Activated naive CD4-positive, alpha-beta T cell treated with anti-CD3 and anti-CD28 coated beads for 36 hours (primary cell): ENCODE measurements around the gene PRDM1. TPM values are rescaled to one million over a fixed set of nuclear protein-coding genes. Genes with fewer than 3 reads are reported as not detected.

Source experiments
- CTCF ChIA-PET: fragments of 350-600 bp; sonication (Branson Sonifier 250); formaldehyde crosslinking; loops from one replicate; lab custom pipeline; 2021; ENCODE audit warnings: antibody characterized with exemption; lab: Charles Lee
- DNase-seq: peaks from one replicate; pipeline ENCODE4 v3.0.0-alpha.2; 2020
- H3K27ac Mint-ChIP-seq: one replicate; pipeline ENCODE4 v1.8.0; 2021; ENCODE audit warnings: mild to moderate bottlenecking, mixed read lengths
- H3K27me3 Mint-ChIP-seq: one replicate; pipeline ENCODE4 v1.8.0; 2021; ENCODE audit warnings: low read depth, mixed read lengths
- H3K36me3 Mint-ChIP-seq: one replicate; pipeline ENCODE4 v1.8.0; 2021; ENCODE audit warnings: low read depth, mixed read lengths
- H3K4me1 Mint-ChIP-seq: one replicate; pipeline ENCODE4 v1.8.0; 2021; ENCODE audit warnings: low read depth, mixed read lengths
- H3K4me3 Mint-ChIP-seq: one replicate; pipeline ENCODE4 v1.8.0; 2021; ENCODE audit warnings: mild to moderate bottlenecking, moderate library complexity, mixed read lengths
- H3K9me3 Mint-ChIP-seq: one replicate; pipeline ENCODE4 v1.8.0; 2021; ENCODE audit warnings: mixed read lengths
- intact Hi-C: fragments of 100-400 bp; cut with micrococcal nuclease; formaldehyde crosslinking; loops from one replicate; pipeline ENCODE4 v1.15.1; 2023
- total RNA-seq, 2 experiments: library from RNA; stranded (reverse); gene quantifications; one replicate each; pipeline ENCODE4 v1.2.3, GENCODE V29; 2021

PRDM1 gene
- total RNA-seq, 2 experiments from 2014 or later: 3.4 to 4.0 TPM

- Mint-ChIP-seq H3K4me3 (no peak overlapping the region), H3K36me3 (no peaks in the 10 kb centered on the region), H3K9me3 (no peaks in the 10 kb centered on the region), H3K27ac (no peak overlapping the region), H3K27me3 (no peaks in the 10 kb centered on the region), H3K4me1 (no peaks in the 10 kb centered on the region)
- CTCF ChIA-PET: no interaction called here
- intact Hi-C loops: no loop called here
- DNase-seq: no peak
Observed at GRCh38 chr6:106076139-106076538, 10.0 kb upstream of the PRDM1 start.

GRCh38 chr6:106077170-106077569 is 9.0 kb upstream of the PRDM1 start:
- DNase-seq: no peak
- intact Hi-C loops: no loop called here
- H3K27me3 Mint-ChIP-seq: no peaks in the 10 kb centered on the region
- no peaks in the 10 kb centered on the region for H3K36me3 Mint-ChIP-seq
- H3K4me1 Mint-ChIP-seq: no peaks in the 10 kb centered on the region
- CTCF ChIA-PET: no interaction called here
- H3K4me3 Mint-ChIP-seq: no peak overlapping the region
- no peaks in the 10 kb centered on the region for H3K9me3 Mint-ChIP-seq
- H3K27ac Mint-ChIP-seq: no peak overlapping the region

DNA sequence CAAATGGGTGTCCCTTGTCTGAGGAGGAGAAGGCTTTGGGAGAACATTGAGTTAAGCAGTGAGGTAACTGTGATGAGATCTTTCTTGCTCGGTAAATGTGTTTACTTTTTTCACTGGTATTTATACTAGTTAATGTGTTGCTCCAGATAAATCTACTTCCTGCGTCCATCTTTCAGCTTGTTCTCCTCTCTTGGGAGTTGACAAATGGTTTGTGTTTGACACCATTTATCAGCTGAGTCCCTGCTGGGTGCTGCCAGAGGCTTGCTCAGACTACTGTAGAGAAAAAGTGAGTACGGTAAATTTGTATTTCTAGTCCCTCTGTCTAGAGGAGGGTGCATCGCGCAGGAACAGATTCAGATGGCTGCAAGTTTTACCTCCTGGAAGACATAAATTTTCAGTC is 8.3 kb upstream of the PRDM1 start:
- H3K27ac Mint-ChIP-seq: no peak overlapping the region
- peaks cover 5% of the 10 kb centered on the region for H3K4me1 Mint-ChIP-seq
- CTCF ChIA-PET: interaction anchor here (0.5 kb wide), 1 partner anchor 139 kb away, joined by 3 read pairs; no protein-coding TSS in a partner anchor

GRCh38 chr6:106079961-106080762 is 6.0 kb upstream of the PRDM1 start:
- H3K4me1 Mint-ChIP-seq: peaks cover 26% of the 10 kb centered on the region
- CTCF ChIA-PET: interaction anchor here (0.6 to 0.7 kb wide), 2 partner anchors 61 to 143 kb away, joined by 3 to 5 read pairs; no protein-coding TSS in a partner anchor
- intact Hi-C loops: no loop called here

More for the DNA sequence above, 8.3 kb upstream of the PRDM1 start:
- Mint-ChIP-seq H3K4me3 (no peak overlapping the region), H3K36me3 (no peaks in the 10 kb centered on the region), H3K27me3 (no peaks in the 10 kb centered on the region), H3K9me3 (no peaks in the 10 kb centered on the region)
- DNase-seq: no peak
- intact Hi-C loops: no loop called here

GRCh38 chr6:106080763-106081095 is 5.4 kb upstream of the PRDM1 start:
- intact Hi-C loops: no loop called here
- Mint-ChIP-seq H3K9me3 (no peaks in the 10 kb centered on the region), H3K27me3 (peaks cover 8% of the 10 kb centered on the region), H3K36me3 (no peaks in the 10 kb centered on the region), H3K4me3 (no peak overlapping the region), H3K27ac (no peak overlapping the region), H3K4me1 (peaks cover 30% of the 10 kb centered on the region)
- CTCF ChIA-PET: interaction anchor here (0.6 to 0.7 kb wide), 2 partner anchors 61 to 142 kb away, joined by 3 to 5 read pairs; no protein-coding TSS in a partner anchor
- DNase-seq: no peak

More at GRCh38 chr6:106079961-106080762, 6.0 kb upstream of the PRDM1 start:
- Mint-ChIP-seq H3K27me3 (peaks cover 8% of the 10 kb centered on the region), H3K36me3 (no peaks in the 10 kb centered on the region), H3K4me3 (no peak overlapping the region), H3K27ac (no peak overlapping the region), H3K9me3 (no peaks in the 10 kb centered on the region)
- DNase-seq: no peak

DNA sequence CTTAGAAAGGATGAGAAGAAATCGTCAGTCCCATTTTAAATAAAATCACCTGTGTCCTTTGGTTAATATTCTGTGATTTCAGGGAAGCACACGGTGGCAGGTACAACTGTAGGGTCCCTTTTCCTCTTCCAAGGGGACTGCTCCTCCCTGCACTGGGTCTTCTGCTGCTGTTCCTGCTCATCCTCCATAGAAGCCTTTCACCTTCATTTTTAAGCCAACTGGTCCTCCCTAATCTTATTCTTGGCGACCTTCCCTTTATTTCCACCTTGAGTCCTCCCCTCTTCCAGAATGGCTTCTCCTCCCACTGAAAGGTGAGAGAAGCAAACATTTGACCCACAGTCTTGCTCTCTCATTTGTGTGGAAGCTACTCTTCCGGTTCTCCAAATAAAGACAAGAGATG is 4.4 kb upstream of the PRDM1 start:
- peaks cover 37% of the 10 kb centered on the region for H3K4me1 Mint-ChIP-seq
- intact Hi-C loops: loop anchor here (2.0 kb wide), 2 partner anchors 289 to 435 kb away; no protein-coding TSS in a partner anchor
- CTCF ChIA-PET: no interaction called here

DNA sequence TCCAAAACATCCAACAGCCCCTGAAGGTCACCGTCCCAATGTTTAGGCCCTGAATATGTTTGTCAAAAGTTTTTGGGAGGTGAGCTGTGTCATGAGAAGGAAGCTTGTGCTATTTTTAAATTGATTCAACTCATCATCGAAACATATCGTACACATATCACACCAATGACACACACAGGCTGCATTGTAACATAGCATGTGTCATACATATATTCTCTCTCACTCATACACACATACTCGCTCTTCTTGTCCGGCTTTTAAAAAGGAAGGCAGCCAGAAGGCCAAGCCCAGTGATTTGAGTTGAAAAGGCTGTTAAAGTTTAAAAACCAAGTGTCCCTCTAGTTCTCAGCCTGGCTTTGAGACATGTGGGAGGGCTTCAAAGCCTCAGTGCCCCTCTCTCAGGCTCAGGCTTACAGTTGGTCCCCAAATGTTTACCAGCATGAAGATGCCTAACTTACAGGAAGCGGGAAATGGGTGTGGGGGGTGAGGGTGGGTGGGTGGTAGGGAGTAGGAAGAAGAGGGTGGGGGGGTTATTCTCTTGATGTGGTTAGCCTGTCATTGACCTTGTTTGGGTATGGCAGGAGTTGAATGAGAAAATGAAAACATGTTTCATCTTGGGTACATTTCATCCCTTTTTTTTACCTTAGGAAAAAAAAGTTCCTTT is 3.3 kb upstream of the PRDM1 start:
- H3K27ac Mint-ChIP-seq: no peak overlapping the region
- intact Hi-C loops: loop anchor here (2.0 kb wide), 2 partner anchors 290 to 436 kb away; no protein-coding TSS in a partner anchor
- no peaks in the 10 kb centered on the region for H3K36me3 Mint-ChIP-seq
- peaks cover 21% of the 10 kb centered on the region for H3K27me3 Mint-ChIP-seq
- H3K4me1 Mint-ChIP-seq: peaks cover 48% of the 10 kb centered on the region
- no peak overlapping the region for H3K4me3 Mint-ChIP-seq
- no peaks in the 10 kb centered on the region for H3K9me3 Mint-ChIP-seq
- CTCF ChIA-PET: interaction anchor here (0.6 to 1.2 kb wide), 4 partner anchors 15 to 338 kb away, joined by 3 to 4 read pairs (median 4); no protein-coding TSS in a partner anchor
- peak; percentile 26 for DNase-seq

More for the DNA sequence above, 4.4 kb upstream of the PRDM1 start:
- H3K9me3 Mint-ChIP-seq: no peaks in the 10 kb centered on the region
- H3K27ac Mint-ChIP-seq: no peak overlapping the region
- H3K27me3 Mint-ChIP-seq: peaks cover 11% of the 10 kb centered on the region
- DNase-seq: no peak
- no peaks in the 10 kb centered on the region for H3K36me3 Mint-ChIP-seq
- H3K4me3 Mint-ChIP-seq: no peak overlapping the region

GRCh38 chr6:106083618-106084017 is 2.5 kb upstream of the PRDM1 start:
- Mint-ChIP-seq H3K4me3 (no peak overlapping the region), H3K4me1 (peaks cover 48% of the 10 kb centered on the region), H3K27ac (no peak overlapping the region), H3K27me3 (peaks cover 28% of the 10 kb centered on the region), H3K9me3 (no peaks in the 10 kb centered on the region), H3K36me3 (no peaks in the 10 kb centered on the region)
- CTCF ChIA-PET: interaction anchor here (0.8 to 1.2 kb wide), 3 partner anchors 14 to 339 kb away, joined by 3 to 4 read pairs (median 4); no protein-coding TSS in a partner anchor
- DNase-seq: no peak
- intact Hi-C loops: loop anchor here (2.0 kb wide), 3 partner anchors 203 to 437 kb away; no protein-coding TSS in a partner anchor

- no peak overlapping the region for H3K27ac Mint-ChIP-seq
- H3K4me3 Mint-ChIP-seq: no peak overlapping the region
- no peaks in the 10 kb centered on the region for H3K36me3 Mint-ChIP-seq
- no peaks in the 10 kb centered on the region for H3K9me3 Mint-ChIP-seq
- H3K4me1 Mint-ChIP-seq: peaks cover 48% of the 10 kb centered on the region
- intact Hi-C loops: loop anchor here (2.0 kb wide), 1 partner anchor 204 kb away; no protein-coding TSS in a partner anchor
- peak; percentile 28 for DNase-seq
- CTCF ChIA-PET: interaction anchor here (0.9 to 1.2 kb wide), 2 partner anchors 13 to 23 kb away, joined by 3 to 4 read pairs; no protein-coding TSS in a partner anchor
- peaks cover 32% of the 10 kb centered on the region for H3K27me3 Mint-ChIP-seq
Observed at GRCh38 chr6:106084106-106084988, 1.8 kb upstream of the PRDM1 start.

- Mint-ChIP-seq H3K27ac (peak overlapping the region; percentile 63), H3K27me3 (peaks cover 37% of the 10 kb centered on the region)
- intact Hi-C loops: loop anchor here (2.0 kb wide), 1 partner anchor 204 kb away; no protein-coding TSS in a partner anchor
Observed at GRCh38 chr6:106084989-106085691, 996 bp upstream of the PRDM1 start.

DNA sequence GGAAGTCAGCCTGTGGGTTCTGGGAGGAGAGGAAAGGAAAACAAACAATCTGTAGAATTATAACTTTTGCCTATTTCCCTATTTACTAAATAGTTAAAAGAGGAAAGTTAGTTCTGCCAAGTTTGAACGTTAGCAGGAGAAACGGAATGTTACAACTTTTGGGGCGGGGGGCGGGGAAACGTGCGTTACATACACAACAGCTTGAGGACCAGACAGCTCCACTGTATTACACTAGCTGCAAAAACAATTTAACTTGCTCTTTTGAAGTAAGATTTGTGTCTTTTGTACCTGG is 498 bp upstream of the PRDM1 start:
- Mint-ChIP-seq H3K36me3 (no peaks in the 10 kb centered on the region), H3K9me3 (no peaks in the 10 kb centered on the region), H3K27me3 (peaks cover 42% of the 10 kb centered on the region), H3K27ac (no peak overlapping the region), H3K4me1 (peaks cover 51% of the 10 kb centered on the region), H3K4me3 (peak overlapping the region; percentile 75)
- CTCF ChIA-PET: interaction anchor here (0.6 to 2.7 kb wide), 4 partner anchors 94 to 296 kb away, joined by 3 to 12 read pairs (median 4); no protein-coding TSS in a partner anchor
- intact Hi-C loops: loop anchor here (2.0 kb wide), 1 partner anchor 205 kb away; no protein-coding TSS in a partner anchor
- no peak for DNase-seq

More at GRCh38 chr6:106084989-106085691, 996 bp upstream of the PRDM1 start:
- CTCF ChIA-PET: interaction anchor here (0.6 to 2.7 kb wide), 4 partner anchors 93 to 296 kb away, joined by 3 to 12 read pairs (median 4); no protein-coding TSS in a partner anchor
- peak overlapping the region; percentile 75 for H3K4me3 Mint-ChIP-seq
- no peaks in the 10 kb centered on the region for H3K36me3 Mint-ChIP-seq
- H3K4me1 Mint-ChIP-seq: peaks cover 48% of the 10 kb centered on the region
- DNase-seq: no peak
- no peaks in the 10 kb centered on the region for H3K9me3 Mint-ChIP-seq
